Lower leg skin (tissue), 4 donors: ENCODE measurements around the gene CHD6. TPM values are rescaled to one million over a fixed set of nuclear protein-coding genes. Genes with fewer than 3 reads are reported as not detected.

ENCODE experiments used
- DNase-seq, 2 donors: peaks; one replicate each; pipeline ENCODE4 v3.0.0-alpha.2; 2019; ENCODE audit warnings: low spot score in 2 of 2
- H3K4me3 ChIP-seq: fragments of 200-600 bp; sonication (generic); 2 replicates; pipeline ENCODE4 v1.5.1; 2017; ENCODE audit warnings: mild to moderate bottlenecking, low read depth; ENCODE audit not compliant: poor library complexity, severe bottlenecking
- CTCF ChIP-seq, 3 donors: fragments of 450-650 bp; IDR thresholded peaks; one replicate each; pipeline ENCODE4 v1.5.1; 2016; ENCODE audit warnings: antibody characterized with exemption in 3 of 3, mild to moderate bottlenecking in 3 of 3, moderate library complexity in 2 of 3
- POLR2A ChIP-seq, 2 donors: fragments of 450-650 bp; IDR thresholded peaks; one replicate each; pipeline ENCODE4 v1.6.1; 2016 to 2017; ENCODE audit warnings: antibody characterized with exemption in 2 of 2, mild to moderate bottlenecking in 1 of 2, moderate library complexity in 1 of 2
- WGBS, 2 donors: methylation state at CpG; one replicate each; pipeline ENCODE4 v1.1.5; 2018; 5-methylcytosine and 5-hydroxymethylcytosine counted together
- intact Hi-C: fragments of 100-400 bp; cut with DNase I; formaldehyde crosslinking; loops from one replicate; pipeline ENCODE4 v1.15.0; 2023; ENCODE audit warnings: low total_unique reads
- total RNA-seq, 4 donors: library from RNA; depleted of rRNA; stranded (reverse); fragments of >200 nt; gene quantifications; one replicate each; pipeline ENCODE4 v1.1.0, GENCODE V29; 2016

Gene CHD6
- total RNA-seq, 4 donors from 2014 or later = 29.7 to 40.1 (median 37.7) TPM

- DNase-seq = no peak
- no peak overlapping the region for H3K4me3 ChIP-seq
- no peak for TF ChIP-seq CTCF (IDR thresholded peaks at IDR 0.05)
- no peak for TF ChIP-seq POLR2A (IDR thresholded peaks at IDR 0.05)
- intact Hi-C loops = no loop called here
- WGBS, 2 donors = 89 to 93% methylated on average over 9 of the region's 9 CpGs
Measured at GRCh38 chr20:41358230-41358629, 259.9 kb downstream of the CHD6 start.

- 83 to 91% methylated on average over 8 to 10 of the region's 11 CpGs for WGBS, 2 donors
- no peak for DNase-seq
- TF ChIP-seq CTCF (IDR thresholded peaks at IDR 0.05) = no peak
- TF ChIP-seq POLR2A (IDR thresholded peaks at IDR 0.05) = no peak
- no peak overlapping the region for H3K4me3 ChIP-seq
- intact Hi-C loops = no loop called here
Measured at GRCh38 chr20:41357424-41358163, 260.6 kb downstream of the CHD6 start.

GRCh38 chr20:41356951-41357350, 261.2 kb downstream of the CHD6 start:
- WGBS, 2 donors = 80 to 83% methylated on average over 8 to 12 of the region's 13 CpGs
- intact Hi-C loops = no loop called here
- H3K4me3 ChIP-seq = no peak overlapping the region
- DNase-seq = no peak
- TF ChIP-seq POLR2A (IDR thresholded peaks at IDR 0.05) (no peak), CTCF (IDR thresholded peaks at IDR 0.05) (no peak)

GRCh38 chr20:41355598-41356203, 262.5 kb downstream of the CHD6 start:
- no peak for DNase-seq
- TF ChIP-seq CTCF (IDR thresholded peaks at IDR 0.05) = no peak
- no peak for TF ChIP-seq POLR2A (IDR thresholded peaks at IDR 0.05)
- whole genome bisulfite sequencing, 2 donors = 92% methylated on average over 6 to 7 of the region's 7 CpGs
- intact Hi-C loops = no loop called here
- no peak overlapping the region for H3K4me3 ChIP-seq

GRCh38 chr20:41355192-41355591, 263.0 kb downstream of the CHD6 start:
- TF ChIP-seq POLR2A (IDR thresholded peaks at IDR 0.05) = no peak
- TF ChIP-seq CTCF (IDR thresholded peaks at IDR 0.05) = no peak
- DNase-seq = no peak
- no peak overlapping the region for H3K4me3 ChIP-seq
- intact Hi-C loops = no loop called here
- 100% methylated on average over 3 of the region's 3 CpGs for WGBS, 2 donors
